Measurements from ENCODE around the gene MAPKAPK3.

MAPKAPK3 gene

GRCh38 chr3:50630394-50630793 lies 13.4 kb downstream of the MAPKAPK3 start:
- FAIRE-seq, result no peak
- TF ChIP-seq, protein P1, sequence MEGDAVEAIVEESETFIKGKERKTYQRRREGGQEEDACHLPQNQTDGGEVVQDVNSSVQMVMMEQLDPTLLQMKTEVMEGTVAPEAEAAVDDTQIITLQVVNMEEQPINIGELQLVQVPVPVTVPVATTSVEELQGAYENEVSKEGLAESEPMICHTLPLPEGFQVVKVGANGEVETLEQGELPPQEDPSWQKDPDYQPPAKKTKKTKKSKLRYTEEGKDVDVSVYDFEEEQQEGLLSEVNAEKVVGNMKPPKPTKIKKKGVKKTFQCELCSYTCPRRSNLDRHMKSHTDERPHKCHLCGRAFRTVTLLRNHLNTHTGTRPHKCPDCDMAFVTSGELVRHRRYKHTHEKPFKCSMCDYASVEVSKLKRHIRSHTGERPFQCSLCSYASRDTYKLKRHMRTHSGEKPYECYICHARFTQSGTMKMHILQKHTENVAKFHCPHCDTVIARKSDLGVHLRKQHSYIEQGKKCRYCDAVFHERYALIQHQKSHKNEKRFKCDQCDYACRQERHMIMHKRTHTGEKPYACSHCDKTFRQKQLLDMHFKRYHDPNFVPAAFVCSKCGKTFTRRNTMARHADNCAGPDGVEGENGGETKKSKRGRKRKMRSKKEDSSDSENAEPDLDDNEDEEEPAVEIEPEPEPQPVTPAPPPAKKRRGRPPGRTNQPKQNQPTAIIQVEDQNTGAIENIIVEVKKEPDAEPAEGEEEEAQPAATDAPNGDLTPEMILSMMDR (IDR thresholded peaks at IDR 0.05; ENCODE audit: insufficient read depth, missing control alignments), result no peak
- DNase-seq (ENCODE audit: insufficient read length, low spot score), result no peak

- DNase-seq (ENCODE audit: insufficient read length, low spot score) (no peak), FAIRE-seq (no peak)
- TF ChIP-seq, protein P1 (IDR thresholded peaks at IDR 0.05; ENCODE audit: insufficient read depth, missing control alignments), result no peak
These were observed 13.9 kb downstream of the MAPKAPK3 start for GRCh38 chr3:50630877-50631276.

GRCh38 chr3:50632450-50632849 lies 15.5 kb downstream of the MAPKAPK3 start:
- FAIRE-seq (no peak), DNase-seq (ENCODE audit: insufficient read length, low spot score) (no peak)
- TF ChIP-seq, protein P1 (IDR thresholded peaks at IDR 0.05; ENCODE audit: insufficient read depth, missing control alignments), result no peak

DNA sequence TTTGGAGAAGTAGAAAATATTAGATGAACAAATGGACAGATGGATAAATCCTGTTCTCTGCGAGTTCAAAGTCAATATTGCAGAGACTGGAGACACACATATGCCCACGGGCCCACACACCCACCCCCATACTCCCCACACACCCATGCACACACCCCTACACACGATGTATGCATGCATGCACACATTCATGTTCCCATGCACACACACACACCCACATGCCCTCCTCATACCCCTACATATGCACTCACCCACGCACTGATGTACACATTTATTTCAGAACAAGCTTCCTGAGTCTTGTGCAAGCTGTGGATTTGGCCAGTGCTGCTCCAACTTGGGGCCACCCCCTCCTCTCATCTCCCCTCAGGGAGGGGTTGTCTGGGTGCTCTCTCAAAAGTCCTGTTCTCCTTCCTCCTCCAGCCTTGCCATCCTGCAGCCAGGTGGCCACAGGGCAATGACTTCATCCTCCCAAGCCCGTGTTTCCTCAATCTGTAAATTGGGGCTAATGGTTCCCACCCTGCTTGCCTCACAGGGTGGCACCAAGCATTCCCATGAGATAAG lies 16.4 kb downstream of the MAPKAPK3 start:
- FAIRE-seq, result no peak
- TF ChIP-seq, protein P1 (IDR thresholded peaks at IDR 0.05; ENCODE audit: insufficient read depth, missing control alignments), result no peak
- DNase-seq (ENCODE audit: insufficient read length, low spot score), result no peak

GRCh38 chr3:50635066-50635465 lies 18.1 kb downstream of the MAPKAPK3 start:
- FAIRE-seq (no peak), DNase-seq (ENCODE audit: insufficient read length, low spot score) (no peak)
- TF ChIP-seq, protein P1 (IDR thresholded peaks at IDR 0.05; ENCODE audit: insufficient read depth, missing control alignments), result no peak

DNA sequence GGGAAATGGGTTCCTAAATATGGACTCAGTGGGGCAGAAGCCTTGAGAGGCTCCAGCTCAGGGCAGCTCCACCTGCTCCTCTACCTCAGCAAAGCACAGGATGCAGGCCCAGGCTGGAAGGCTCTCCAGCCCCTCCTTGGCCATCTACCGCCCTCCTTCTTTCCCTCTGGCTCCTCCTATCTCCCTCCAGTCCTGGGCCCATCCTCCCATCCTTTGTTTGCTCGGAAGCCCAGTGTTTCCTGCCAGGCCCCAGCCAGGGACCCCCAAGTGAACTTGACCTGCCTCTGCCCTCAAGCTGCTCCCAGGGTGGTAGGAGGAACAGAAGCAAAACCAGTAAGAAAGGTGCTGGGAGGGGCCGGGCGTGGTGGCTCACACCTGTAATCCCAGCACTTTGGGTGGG lies 20.1 kb downstream of the MAPKAPK3 start:
- FAIRE-seq (no peak), DNase-seq (ENCODE audit: insufficient read length, low spot score) (no peak)
- TF ChIP-seq, protein P1 (IDR thresholded peaks at IDR 0.05; ENCODE audit: insufficient read depth, missing control alignments), result no peak

- TF ChIP-seq, protein P1 (IDR thresholded peaks at IDR 0.05; ENCODE audit: insufficient read depth, missing control alignments), result no peak
- no peak for FAIRE-seq
These were observed 21.0 kb downstream of the MAPKAPK3 start for GRCh38 chr3:50637945-50638344.

More at GRCh38 chr3:50637945-50638344, 21.0 kb downstream of the MAPKAPK3 start:
- DNase-seq (ENCODE audit: insufficient read length, low spot score), result no peak
